HG03565 (cell line): ENCODE data around the gene LAMA5.

Experiments
- ATAC-seq: cut with Tn5 transposase; IDR thresholded peaks from one replicate; pipeline ENCODE4 v1.9.1; 2021; ENCODE audit warnings: mild to moderate bottlenecking, moderate library complexity; ENCODE audit not compliant: unreplicated experiment

LAMA5 gene

GRCh38 chr20:62331347-62331746 lies 35.8 kb downstream of the LAMA5 start:
- ATAC-seq: no peak

GRCh38 chr20:62330576-62331317 lies 36.4 kb downstream of the LAMA5 start:
- no peak for ATAC-seq

- no peak for ATAC-seq
These were observed 37.4 kb downstream of the LAMA5 start for GRCh38 chr20:62329389-62330377.

- ATAC-seq: no peak
These were observed 38.3 kb downstream of the LAMA5 start for GRCh38 chr20:62328684-62329388.

GRCh38 chr20:62327726-62328495 lies 39.2 kb downstream of the LAMA5 start:
- no peak for ATAC-seq

- no peak for ATAC-seq
These were observed 40.0 kb downstream of the LAMA5 start for GRCh38 chr20:62326959-62327725.

- ATAC-seq: no peak
These were observed 40.6 kb downstream of the LAMA5 start for GRCh38 chr20:62326559-62326958.

- ATAC-seq: no peak
These were observed 41.8 kb downstream of the LAMA5 start for GRCh38 chr20:62325172-62325905.

- no peak for ATAC-seq
These were observed 42.9 kb downstream of the LAMA5 start for GRCh38 chr20:62323980-62324906.

- ATAC-seq: no peak
These were observed 43.7 kb downstream of the LAMA5 start for GRCh38 chr20:62323146-62323979.

GRCh38 chr20:62322492-62323041 lies 44.5 kb downstream of the LAMA5 start:
- no peak for ATAC-seq

GRCh38 chr20:62321975-62322374 lies 45.1 kb downstream of the LAMA5 start:
- ATAC-seq: no peak

GRCh38 chr20:62321521-62321948 lies 45.6 kb downstream of the LAMA5 start:
- ATAC-seq: no peak

GRCh38 chr20:62320581-62321354 lies 46.3 kb downstream of the LAMA5 start:
- no peak for ATAC-seq

GRCh38 chr20:62319346-62319909 lies 47.7 kb downstream of the LAMA5 start:
- ATAC-seq: no peak
